ENCODE results near the gene RALY.
A peak's percentile ranks its signal among the peaks of the same experiment; 100 is the strongest.

RALY gene

GRCh38 chr20:34078540-34078939 lies 84.8 kb downstream of the RALY start:
- in situ Hi-C loops (cut with HindIII; ENCODE audit: low sequenced_read_pairs) = no loop called here
- no peak for DNase-seq (ENCODE audit: low read depth, low spot score)
- H3K4me3 ChIP-seq (ENCODE audit: low read depth, low read length) = no peak overlapping the region
- TF ChIP-seq CTCF (IDR thresholded peaks at IDR 0.05; ENCODE audit: low read depth, low read length) = no peak

GRCh38 chr20:34079818-34080217 lies 86.1 kb downstream of the RALY start:
- H3K4me3 ChIP-seq (ENCODE audit: low read depth, low read length) = no peak overlapping the region
- TF ChIP-seq CTCF (IDR thresholded peaks at IDR 0.05; ENCODE audit: low read depth, low read length) = no peak
- no peak for DNase-seq (ENCODE audit: low read depth, low spot score)
- in situ Hi-C loops (cut with HindIII; ENCODE audit: low sequenced_read_pairs) = no loop called here

GRCh38 chr20:34082232-34082887 lies 88.6 kb downstream of the RALY start:
- H3K4me3 ChIP-seq (ENCODE audit: low read depth, low read length) = no peak overlapping the region
- TF ChIP-seq CTCF (IDR thresholded peaks at IDR 0.05; ENCODE audit: low read depth, low read length) = no peak
- DNase-seq (ENCODE audit: low read depth, low spot score) = no peak
- in situ Hi-C loops (cut with HindIII; ENCODE audit: low sequenced_read_pairs) = no loop called here

GRCh38 chr20:34083137-34083536 lies 89.4 kb downstream of the RALY start:
- in situ Hi-C loops (cut with HindIII; ENCODE audit: low sequenced_read_pairs) = no loop called here
- TF ChIP-seq CTCF (IDR thresholded peaks at IDR 0.05; ENCODE audit: low read depth, low read length) = peak; percentile 18
- peak; percentile 89 for DNase-seq (ENCODE audit: low read depth, low spot score)
- H3K4me3 ChIP-seq (ENCODE audit: low read depth, low read length) = no peak overlapping the region

GRCh38 chr20:34083781-34084180 lies 90.1 kb downstream of the RALY start:
- H3K4me3 ChIP-seq (ENCODE audit: low read depth, low read length) = no peak overlapping the region
- in situ Hi-C loops (cut with HindIII; ENCODE audit: low sequenced_read_pairs) = no loop called here
- no peak for TF ChIP-seq CTCF (IDR thresholded peaks at IDR 0.05; ENCODE audit: low read depth, low read length)
- DNase-seq (ENCODE audit: low read depth, low spot score) = no peak

GRCh38 chr20:34084227-34084923 lies 90.7 kb downstream of the RALY start:
- no peak for DNase-seq (ENCODE audit: low read depth, low spot score)
- no peak for TF ChIP-seq CTCF (IDR thresholded peaks at IDR 0.05; ENCODE audit: low read depth, low read length)
- in situ Hi-C loops (cut with HindIII; ENCODE audit: low sequenced_read_pairs) = no loop called here
- H3K4me3 ChIP-seq (ENCODE audit: low read depth, low read length) = no peak overlapping the region

All from astrocyte of the spinal cord (primary cell).